Motor neuron (in vitro differentiated cells): ENCODE measurements around the gene IL1RL2. TPM values are rescaled to one million over a fixed set of nuclear protein-coding genes. Genes with fewer than 3 reads are reported as not detected.
A peak's percentile ranks its signal among the peaks of the same experiment; 100 is the strongest.

Experiments used
- ATAC-seq, 8 experiments: fragments of 200-7000 bp; cut with Tn5 transposase; replicated peaks in 6 of 8; 2 replicates each; pipeline ENCODE4 v1.8.0; 2021; ENCODE audit warnings: mild to moderate bottlenecking in 8 of 8, moderate library complexity in 8 of 8
- H3K27ac ChIP-seq, 2 donors: fragments of 250-450 bp; sonication (Bioruptor Pico); 2 replicates each; pipeline ENCODE4 v1.9.0; 2021; ENCODE audit warnings: antibody characterized with exemption in 2 of 2, mild to moderate bottlenecking in 2 of 2, moderate library complexity in 1 of 2
- H3K4me1 ChIP-seq, 2 donors: fragments of 250-450 bp; sonication (Bioruptor Pico); replicated peaks in 1 of 2; 2 replicates each; pipeline ENCODE4 v1.6.1; 2021; ENCODE audit warnings: antibody characterized with exemption in 2 of 2, mild to moderate bottlenecking in 2 of 2, moderate library complexity in 1 of 2
- H3K4me3 ChIP-seq, 5 donors: fragments of 250-450 bp; sonication (Bioruptor Pico); 2 replicates each; pipeline ENCODE4 v1.9.0; 2021; ENCODE audit warnings: antibody characterized with exemption in 5 of 5, mild to moderate bottlenecking in 5 of 5, moderate library complexity in 4 of 5
- WGBS, 10 experiments: fragments of 450-650 bp; shearing (Covaris generic); methylation state at CpG; one replicate each; pipeline ENCODE4 v1.0.0; 2022; 5-methylcytosine and 5-hydroxymethylcytosine counted together
- in situ Hi-C, 9 experiments: fragments of 400-800 bp; cut with MboI; loops; one replicate each; pipeline ENCODE4 v1.15.0; 2021; ENCODE audit warnings: low sequenced_read_pairs in 9 of 9, low pct_unique_long_range_greater_than_20kb in 2 of 9; ENCODE audit not compliant: unreplicated experiment in 9 of 9
- total RNA-seq, 8 experiments: library from RNA; unstranded; fragments of 300-600 nt; gene quantifications; 2 replicates each; pipeline versions ENCODE4 v1.2.3 to v1.2.4, GENCODE V29; 2022

Gene IL1RL2
- total RNA-seq, 8 experiments from 2014 or later, result 0.05 to 0.41 (median 0.14) TPM; not detected in 5

- Histone ChIP-seq H3K4me1 (peaks cover 4 to 9% of the 10 kb centered on the region in 2 donors), H3K27ac (no peak overlapping the region), H3K4me3 (no peak overlapping the region)
- no peak for ATAC-seq
- 66 to 95% (median 80%) methylated on average over 2 to 6 of the region's 8 CpGs; no CpG with 5 or more reads in 2 of the 10 experiments for WGBS, 10 experiments
- in situ Hi-C loops, result no loop called here
Observed at GRCh38 chr2:102224824-102225739, 38.3 kb downstream of the IL1RL2 start.

GRCh38 chr2:102226171-102226570 is 39.3 kb downstream of the IL1RL2 start:
- no peak overlapping the region for H3K27ac ChIP-seq
- no peak overlapping the region for H3K4me3 ChIP-seq
- in situ Hi-C loops, result no loop called here
- WGBS, 10 experiments, result 57 to 100% (median 87%) methylated on average over 1 to 6 of the region's 6 CpGs
- H3K4me1 ChIP-seq, result peaks cover 4 to 9% of the 10 kb centered on the region in 2 donors
- ATAC-seq, result no peak

- 21 to 94% (median 65%) methylated on average over 2 to 7 of the region's 7 CpGs for WGBS, 10 experiments
- no peak overlapping the region for H3K4me3 ChIP-seq
- in situ Hi-C loops, result no loop called here
- no peak overlapping the region for H3K27ac ChIP-seq
- H3K4me1 ChIP-seq, result peaks cover 4 to 9% of the 10 kb centered on the region in 2 donors
- ATAC-seq, result peak in 2 of 8 experiments; percentile 1 to 3
Observed at GRCh38 chr2:102226612-102227391, 40.0 kb downstream of the IL1RL2 start.

GRCh38 chr2:102229141-102229769 is 42.4 kb downstream of the IL1RL2 start:
- H3K27ac ChIP-seq, result no peak overlapping the region
- no peak for ATAC-seq
- in situ Hi-C loops, result no loop called here
- no peak overlapping the region for H3K4me3 ChIP-seq
- WGBS, 10 experiments, result 11 to 100% (median 80%) methylated on average over 1 to 6 of the region's 6 CpGs
- peaks cover 4 to 9% of the 10 kb centered on the region in 2 donors for H3K4me1 ChIP-seq

GRCh38 chr2:102230410-102230909 is 43.6 kb downstream of the IL1RL2 start:
- Histone ChIP-seq H3K4me3 (no peak overlapping the region), H3K4me1 (peaks cover 4 to 9% of the 10 kb centered on the region in 2 donors), H3K27ac (no peak overlapping the region)
- no peak for ATAC-seq
- in situ Hi-C loops, result loop anchor here in 1 of 9 experiments (10.0 kb wide), 1 partner anchor 46 kb away; the partner anchor contains the start of gene IL1RL2
- 68 to 100% (median 94%) methylated on average over 1 to 8 of the region's 9 CpGs; no CpG with 5 or more reads in 2 of the 10 experiments for WGBS, 10 experiments

- in situ Hi-C loops, result loop anchor here in 1 of 9 experiments (10.0 kb wide), 1 partner anchor 49 kb away; the partner anchor contains the start of gene IL1RL2
- ATAC-seq, result no peak
- 80 to 100% (median 83%) methylated on average over 1 to 4 of the region's 11 CpGs; no CpG with 5 or more reads in 3 of the 10 experiments for WGBS, 10 experiments
- no peaks in the 10 kb centered on the region for H3K4me1 ChIP-seq
- no peak overlapping the region for H3K4me3 ChIP-seq
- H3K27ac ChIP-seq, result no peak overlapping the region
Observed at GRCh38 chr2:102233132-102233884, 46.5 kb downstream of the IL1RL2 start.

GRCh38 chr2:102235042-102235473 is 48.2 kb downstream of the IL1RL2 start:
- ATAC-seq, result no peak
- H3K4me3 ChIP-seq, result no peak overlapping the region
- H3K27ac ChIP-seq, result no peak overlapping the region
- H3K4me1 ChIP-seq, result no peaks in the 10 kb centered on the region
- in situ Hi-C loops, result loop anchor here in 1 of 9 experiments (10.0 kb wide), 1 partner anchor 50 kb away; the partner anchor contains the start of gene IL1RL2
- WGBS, 10 experiments, result 83 to 100% (median 93%) methylated on average over 2 to 15 of the region's 18 CpGs; no CpG with 5 or more reads in 3 of the 10 experiments

- Histone ChIP-seq H3K4me1 (peaks cover 0 to under 1% of the 10 kb centered on the region in 2 donors), H3K4me3 (no peak overlapping the region), H3K27ac (no peak overlapping the region)
- in situ Hi-C loops, result loop anchor here in 1 of 9 experiments (10.0 kb wide), 1 partner anchor 51 kb away; the partner anchor contains the start of gene IL1RL2
- ATAC-seq, result peak in 5 of 8 experiments; percentile 13 to 84 (median 40)
- WGBS, 10 experiments, result 65 to 100% (median 80%) methylated on average over 1 to 5 of the region's 5 CpGs; no CpG with 5 or more reads in 1 of the 10 experiments
Observed at GRCh38 chr2:102235491-102235890, 48.7 kb downstream of the IL1RL2 start.

GRCh38 chr2:102236132-102236531 is 49.3 kb downstream of the IL1RL2 start:
- Histone ChIP-seq H3K4me3 (no peak overlapping the region), H3K4me1 (peaks cover 0 to 3% of the 10 kb centered on the region in 2 donors), H3K27ac (no peak overlapping the region)
- WGBS, 10 experiments, result 72 to 100% (median 81%) methylated on average over 1 to 3 of the region's 5 CpGs; no CpG with 5 or more reads in 4 of the 10 experiments
- in situ Hi-C loops, result loop anchor here in 1 of 9 experiments (10.0 kb wide), 1 partner anchor 51 kb away; the partner anchor contains the start of gene IL1RL2
- ATAC-seq, result no peak

GRCh38 chr2:102237176-102237575 is 50.4 kb downstream of the IL1RL2 start:
- Histone ChIP-seq H3K27ac (no peak overlapping the region), H3K4me1 (peaks cover 0 to 3% of the 10 kb centered on the region in 2 donors), H3K4me3 (no peak overlapping the region)
- in situ Hi-C loops, result loop anchor here in 1 of 9 experiments (10.0 kb wide), 1 partner anchor 52 kb away; the partner anchor contains the start of gene IL1RL2
- 82 to 100% (median 96%) methylated on average over 2 to 6 of the region's 11 CpGs; no CpG with 5 or more reads in 4 of the 10 experiments for WGBS, 10 experiments
- no peak for ATAC-seq

- no peak overlapping the region for H3K27ac ChIP-seq
- ATAC-seq, result peak in 1 of 8 experiments; percentile 25
- peaks cover 0 to 3% of the 10 kb centered on the region in 2 donors for H3K4me1 ChIP-seq
- H3K4me3 ChIP-seq, result no peak overlapping the region
- 44 to 100% (median 81%) methylated on average over 1 to 6 of the region's 10 CpGs; no CpG with 5 or more reads in 4 of the 10 experiments for WGBS, 10 experiments
- in situ Hi-C loops, result loop anchor here in 1 of 9 experiments (10.0 kb wide), 1 partner anchor 53 kb away; the partner anchor contains the start of gene IL1RL2
Observed at GRCh38 chr2:102238039-102238756, 51.4 kb downstream of the IL1RL2 start.
